ENCODE data around the gene PSMC5. TPM values are rescaled to one million over a fixed set of nuclear protein-coding genes. Genes with fewer than 3 reads are reported as not detected.
"Not testable (repeated sequence)": the region's sequence is repeated elsewhere in the genome, so short reads cannot be mapped to it uniquely, and the experiment has no call there.

Gene PSMC5
- polyA plus RNA-seq, 1 donor from 2014 or later, result 69.5 TPM

- no peak overlapping the region for H2AFZ ChIP-seq (ENCODE audit: low read depth, low read length)
- H3K4me3 ChIP-seq (ENCODE audit: low read length), result no peak overlapping the region
- no peaks in the 10 kb centered on the region for H4K20me1 ChIP-seq (ENCODE audit: insufficient read depth)
- H3K9ac ChIP-seq (ENCODE audit: low read length), result no peak overlapping the region
- H3K4me2 ChIP-seq (ENCODE audit: low read length), result no peak overlapping the region
- H3K9me3 ChIP-seq (ENCODE audit: low read length), result no peaks in the 10 kb centered on the region
- H3F3A ChIP-seq (ENCODE audit: insufficient read depth, low read length, poor library complexity, severe bottlenecking), result no peaks in the 10 kb centered on the region
- H3K9me2 ChIP-seq (ENCODE audit: insufficient read depth, low read length), result no peaks in the 10 kb centered on the region
- no peaks in the 10 kb centered on the region for H3K36me3 ChIP-seq (ENCODE audit: insufficient read depth, low read length)
- no peaks in the 10 kb centered on the region for H3K79me2 ChIP-seq (replicated peaks; ENCODE audit: insufficient read depth, low read length)
- no peaks in the 10 kb centered on the region for H3K27me3 ChIP-seq (ENCODE audit: insufficient read depth, low read depth, low read length)
- H3K27ac ChIP-seq (ENCODE audit: low read length), result no peak overlapping the region
- no peak for TF ChIP-seq SMC3 (conservative IDR thresholded peaks at IDR 0.05; ENCODE audit: poor library complexity)
- TF ChIP-seq MXI1 (conservative IDR thresholded peaks at IDR 0.05; ENCODE audit: poor library complexity, severe bottlenecking), result no peak
- TF ChIP-seq EP300 (conservative IDR thresholded peaks at IDR 0.05; ENCODE audit: poor library complexity, severe bottlenecking), result no peak
Measured at GRCh38 chr17:63855185-63855584, 28.0 kb downstream of the PSMC5 start.

- H3K36me3 ChIP-seq (ENCODE audit: insufficient read depth, low read length); H3K9me3 ChIP-seq (ENCODE audit: low read length); H2AFZ ChIP-seq (ENCODE audit: low read depth, low read length); H3K9ac ChIP-seq (ENCODE audit: low read length); H3K9me2 ChIP-seq (ENCODE audit: insufficient read depth, low read length); H3K79me2 ChIP-seq (replicated peaks; ENCODE audit: insufficient read depth, low read length); H3K4me3 ChIP-seq (ENCODE audit: low read length); H3F3A ChIP-seq (ENCODE audit: insufficient read depth, low read length, poor library complexity, severe bottlenecking); H3K27me3 ChIP-seq (ENCODE audit: insufficient read depth, low read depth, low read length); H3K27ac ChIP-seq (ENCODE audit: low read length); H3K4me2 ChIP-seq (ENCODE audit: low read length); H4K20me1 ChIP-seq (ENCODE audit: insufficient read depth): not testable (repeated sequence)
Measured at GRCh38 chr17:63856425-63856824, 29.2 kb downstream of the PSMC5 start.

GRCh38 chr17:63859257-63859656 is 32.0 kb downstream of the PSMC5 start:
- Histone ChIP-seq H3K9me3 (ENCODE audit: low read length) (no peaks in the 10 kb centered on the region), H3K9ac (ENCODE audit: low read length) (no peak overlapping the region), H3K36me3 (ENCODE audit: insufficient read depth, low read length) (no peaks in the 10 kb centered on the region), H3K27me3 (ENCODE audit: insufficient read depth, low read depth, low read length) (no peaks in the 10 kb centered on the region), H4K20me1 (ENCODE audit: insufficient read depth) (no peaks in the 10 kb centered on the region), H3K4me3 (ENCODE audit: low read length) (no peak overlapping the region), H3K27ac (ENCODE audit: low read length) (no peak overlapping the region), H2AFZ (ENCODE audit: low read depth, low read length) (no peak overlapping the region), H3K9me2 (ENCODE audit: insufficient read depth, low read length) (no peaks in the 10 kb centered on the region), H3K4me2 (ENCODE audit: low read length) (no peak overlapping the region), H3F3A (ENCODE audit: insufficient read depth, low read length, poor library complexity, severe bottlenecking) (no peaks in the 10 kb centered on the region), H3K79me2 (replicated peaks; ENCODE audit: insufficient read depth, low read length) (no peaks in the 10 kb centered on the region)
- TF ChIP-seq RAD21 (conservative IDR thresholded peaks at IDR 0.05) (no peak), EP300 (conservative IDR thresholded peaks at IDR 0.05; ENCODE audit: poor library complexity, severe bottlenecking) (no peak), CTCF (IDR thresholded peaks at IDR 0.05; ENCODE audit: poor library complexity, severe bottlenecking) (no peak), POLR2AphosphoS5 (IDR thresholded peaks at IDR 0.05) (no peak), SMC3 (conservative IDR thresholded peaks at IDR 0.05; ENCODE audit: poor library complexity) (no peak), EZH2 (IDR thresholded peaks at IDR 0.05; ENCODE audit: borderline replicate concordance, insufficient read depth, low read length, poor library complexity, severe bottlenecking) (no peak), TAF1 (IDR thresholded peaks at IDR 0.05; ENCODE audit: low read depth) (no peak), MXI1 (conservative IDR thresholded peaks at IDR 0.05; ENCODE audit: poor library complexity, severe bottlenecking) (no peak), REST (IDR thresholded peaks at IDR 0.05; ENCODE audit: borderline replicate concordance) (no peak)

- not testable (repeated sequence) for H3K9ac ChIP-seq (ENCODE audit: low read length); H3F3A ChIP-seq (ENCODE audit: insufficient read depth, low read length, poor library complexity, severe bottlenecking); H3K36me3 ChIP-seq (ENCODE audit: insufficient read depth, low read length); H3K9me3 ChIP-seq (ENCODE audit: low read length); H3K79me2 ChIP-seq (replicated peaks; ENCODE audit: insufficient read depth, low read length); H3K9me2 ChIP-seq (ENCODE audit: insufficient read depth, low read length); H3K4me3 ChIP-seq (ENCODE audit: low read length); H3K4me2 ChIP-seq (ENCODE audit: low read length); H3K27ac ChIP-seq (ENCODE audit: low read length); H2AFZ ChIP-seq (ENCODE audit: low read depth, low read length); H4K20me1 ChIP-seq (ENCODE audit: insufficient read depth); H3K27me3 ChIP-seq (ENCODE audit: insufficient read depth, low read depth, low read length)
Measured at GRCh38 chr17:63866625-63867024, 39.4 kb downstream of the PSMC5 start.

GRCh38 chr17:63869491-63870291 is 42.5 kb downstream of the PSMC5 start:
- H3K4me3 ChIP-seq (ENCODE audit: low read length); H3K79me2 ChIP-seq (replicated peaks; ENCODE audit: insufficient read depth, low read length); H3K27me3 ChIP-seq (ENCODE audit: insufficient read depth, low read depth, low read length): not testable (repeated sequence)

More at GRCh38 chr17:63869491-63870291, 42.5 kb downstream of the PSMC5 start:
- not testable (repeated sequence) for H2AFZ ChIP-seq (ENCODE audit: low read depth, low read length); H3K9ac ChIP-seq (ENCODE audit: low read length); H3K9me2 ChIP-seq (ENCODE audit: insufficient read depth, low read length); H3F3A ChIP-seq (ENCODE audit: insufficient read depth, low read length, poor library complexity, severe bottlenecking); H3K27ac ChIP-seq (ENCODE audit: low read length); H3K36me3 ChIP-seq (ENCODE audit: insufficient read depth, low read length); H3K4me2 ChIP-seq (ENCODE audit: low read length); H4K20me1 ChIP-seq (ENCODE audit: insufficient read depth); H3K9me3 ChIP-seq (ENCODE audit: low read length)
